GM18951 (cell line): ENCODE data around the gene LOXL1.

ENCODE experiments used
- POLR2A ChIP-seq: IDR thresholded peaks from 4 replicates; pipeline ENCODE4 v1.6.1; 2011; ENCODE audit warnings: mild to moderate bottlenecking; ENCODE audit not compliant: insufficient read length, insufficient read depth; ENCODE audit errors: extremely low read depth
- in situ Hi-C: fragments of 300-500 bp; cut with MboI; formaldehyde crosslinking; loops from one replicate; pipeline ENCODE4 v1.12.0; 2022; ENCODE audit warnings: low sequenced_read_pairs, mixed read lengths, inconsistent platforms; ENCODE audit not compliant: unreplicated experiment

Gene LOXL1

GRCh38 chr15:73944161-73945129 lies 18.2 kb downstream of the LOXL1 start:
- in situ Hi-C loops, result no loop called here
- no peak for TF ChIP-seq POLR2A

GRCh38 chr15:73945130-73945508 lies 18.9 kb downstream of the LOXL1 start:
- no peak for TF ChIP-seq POLR2A
- in situ Hi-C loops, result no loop called here

- in situ Hi-C loops, result no loop called here
- TF ChIP-seq POLR2A, result no peak
These were observed 19.9 kb downstream of the LOXL1 start for GRCh38 chr15:73946046-73946721.

GRCh38 chr15:73946795-73947370 lies 20.6 kb downstream of the LOXL1 start:
- in situ Hi-C loops, result no loop called here
- TF ChIP-seq POLR2A, result no peak

- in situ Hi-C loops, result no loop called here
- TF ChIP-seq POLR2A, result no peak
These were observed 21.4 kb downstream of the LOXL1 start for GRCh38 chr15:73947651-73948050.

GRCh38 chr15:73948396-73948795 lies 22.1 kb downstream of the LOXL1 start:
- in situ Hi-C loops, result no loop called here
- no peak for TF ChIP-seq POLR2A

- no peak for TF ChIP-seq POLR2A
These were observed 22.7 kb downstream of the LOXL1 start for GRCh38 chr15:73948982-73949381.

GRCh38 chr15:73949496-73949895 lies 23.2 kb downstream of the LOXL1 start:
- in situ Hi-C loops, result no loop called here
- no peak for TF ChIP-seq POLR2A

More at GRCh38 chr15:73948982-73949381, 22.7 kb downstream of the LOXL1 start:
- in situ Hi-C loops, result no loop called here

- in situ Hi-C loops, result loop anchor here (25.0 kb wide), 1 partner anchor 362 kb away; no protein-coding TSS in a partner anchor
- TF ChIP-seq POLR2A, result no peak
These were observed 24.2 kb downstream of the LOXL1 start for GRCh38 chr15:73950479-73950830.

- in situ Hi-C loops, result loop anchor here (25.0 kb wide), 1 partner anchor 361 kb away; no protein-coding TSS in a partner anchor
- no peak for TF ChIP-seq POLR2A
These were observed 24.7 kb downstream of the LOXL1 start for GRCh38 chr15:73950831-73951561.

- TF ChIP-seq POLR2A, result no peak
- in situ Hi-C loops, result loop anchor here (25.0 kb wide), 1 partner anchor 361 kb away; no protein-coding TSS in a partner anchor
These were observed 25.3 kb downstream of the LOXL1 start for GRCh38 chr15:73951601-73952000.

- no peak for TF ChIP-seq POLR2A
- in situ Hi-C loops, result loop anchor here (25.0 kb wide), 1 partner anchor 360 kb away; no protein-coding TSS in a partner anchor
These were observed 26.1 kb downstream of the LOXL1 start for GRCh38 chr15:73952171-73952912.
